GM10847 (cell line): Measurements from ENCODE around the gene C6orf62.

Source experiments
- POLR2A ChIP-seq: IDR thresholded peaks from 2 replicates; pipeline ENCODE4 v1.6.1; 2011; ENCODE audit not compliant: insufficient read length; ENCODE audit errors: extremely low read depth

The C6orf62 gene

DNA sequence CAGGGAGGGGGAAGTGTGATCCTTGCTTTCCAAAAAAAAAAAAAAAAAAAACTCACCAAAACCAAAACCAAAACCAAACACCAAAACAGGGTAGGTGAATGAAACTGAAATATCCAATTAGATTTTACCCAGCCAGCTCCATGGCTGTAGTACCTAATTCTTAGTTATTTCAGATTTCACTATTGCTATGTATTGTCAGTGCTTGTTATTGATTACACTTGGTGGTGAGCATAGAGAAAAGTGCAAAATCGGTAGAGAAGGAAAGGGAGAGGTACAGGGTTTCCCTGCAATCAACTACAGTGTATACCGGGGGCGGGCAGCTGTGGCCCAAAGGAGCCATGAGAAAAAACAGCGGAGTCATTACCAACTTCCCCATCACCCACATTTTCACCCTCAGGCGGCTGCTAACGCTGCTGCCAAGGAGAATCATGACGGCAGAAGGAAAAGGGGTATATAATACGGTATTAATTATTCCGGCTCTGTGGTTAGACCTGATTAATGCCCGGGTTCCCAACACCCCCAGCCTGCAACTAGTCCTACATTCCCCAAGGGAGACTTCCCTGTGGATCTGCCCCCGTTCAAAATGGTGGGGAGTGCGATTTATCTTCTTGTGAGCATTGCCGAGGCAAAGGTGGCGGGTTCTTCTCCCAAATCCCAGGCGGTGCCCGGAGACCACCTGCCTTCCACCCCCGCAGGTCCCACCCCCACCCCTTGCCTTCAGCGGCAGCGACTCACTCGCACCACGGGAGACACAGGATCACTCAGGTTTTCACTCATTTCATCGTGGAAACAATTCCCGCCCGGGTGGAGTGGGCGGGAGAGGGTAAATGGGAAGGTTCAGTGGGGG is at the start of gene C6orf62:
Gene C6orf62 (minus strand): TSS at position 30 of the 847 bp plus-strand sequence. CDS start 486 bp downstream, outside the sequence.
- TF ChIP-seq POLR2A, result no peak

DNA sequence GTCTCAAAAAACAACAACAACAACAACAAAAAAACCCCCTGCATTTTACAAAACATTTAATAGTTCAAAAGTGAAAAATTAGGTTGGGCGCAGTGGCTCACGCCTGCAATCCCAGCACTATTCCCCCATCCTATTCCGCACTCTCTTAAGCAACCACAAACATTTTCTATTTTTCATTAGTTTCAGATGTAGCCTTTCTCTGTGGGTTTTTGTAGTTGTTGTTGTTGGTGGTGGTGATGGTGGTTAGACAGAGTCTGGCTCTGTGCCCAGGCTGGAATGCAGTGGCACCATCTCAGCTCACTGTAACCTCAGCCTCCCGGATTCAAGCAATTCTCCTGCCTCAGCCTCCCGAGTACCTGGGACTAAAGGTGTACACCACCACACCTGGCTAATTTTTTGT is 49.4 kb upstream of the C6orf62 start:
- TF ChIP-seq POLR2A, result no peak

DNA sequence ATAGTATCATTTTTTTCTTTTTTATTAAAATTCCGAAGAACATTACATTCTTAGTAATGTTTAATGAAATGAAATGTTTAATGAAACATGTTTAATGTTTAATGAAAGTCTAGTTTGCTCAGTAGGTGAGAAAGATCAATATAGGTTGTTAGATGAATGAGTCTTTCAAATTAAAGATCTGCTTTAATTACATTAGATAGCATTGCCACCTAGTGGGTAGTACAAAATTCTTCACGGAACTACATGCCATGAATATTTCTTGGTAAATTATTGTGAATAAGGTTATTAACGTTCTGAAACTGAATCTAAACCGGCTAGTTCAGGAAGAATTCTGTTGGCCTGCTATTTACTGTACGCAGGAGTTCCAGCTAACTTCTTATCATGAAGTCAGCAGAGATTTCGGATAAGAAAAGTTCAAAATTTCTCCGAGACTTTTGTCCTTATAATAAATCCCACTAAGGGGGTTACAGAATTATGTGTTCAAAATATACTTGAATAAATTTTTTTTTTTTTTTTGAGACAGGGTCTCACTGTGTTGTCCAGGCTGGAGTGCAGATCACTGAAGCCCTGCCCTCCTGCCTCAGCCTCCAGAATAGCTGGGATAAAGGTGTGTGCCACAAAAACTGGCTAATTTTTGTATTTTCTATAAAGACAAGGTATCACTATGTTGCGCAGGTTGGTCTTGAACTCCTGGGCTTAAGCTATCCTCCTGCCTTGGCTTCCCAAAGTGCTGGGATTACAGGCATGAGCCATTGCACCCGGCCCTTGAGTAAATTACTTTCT is 47.9 kb upstream of the C6orf62 start:
- TF ChIP-seq POLR2A, result no peak

DNA sequence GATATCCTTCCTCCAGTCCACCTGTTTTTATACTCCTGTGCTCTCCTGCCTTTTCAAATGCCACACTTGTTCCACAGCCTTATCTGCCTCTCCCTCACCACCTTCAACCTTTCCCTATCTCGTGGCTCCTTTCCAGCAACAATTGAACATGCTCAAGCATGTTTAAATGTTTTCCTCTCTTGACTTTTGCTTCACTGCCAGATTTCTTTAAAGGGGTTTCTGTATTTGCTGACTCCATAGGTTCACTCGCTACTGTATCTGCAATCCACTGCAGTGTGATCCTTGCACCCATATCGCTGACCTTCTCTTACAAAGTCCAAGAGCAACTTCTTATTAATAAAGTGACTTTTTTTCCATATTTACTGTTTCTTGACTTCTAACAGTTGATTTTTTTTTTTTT is 44.6 kb upstream of the C6orf62 start:
- no peak for TF ChIP-seq POLR2A

DNA sequence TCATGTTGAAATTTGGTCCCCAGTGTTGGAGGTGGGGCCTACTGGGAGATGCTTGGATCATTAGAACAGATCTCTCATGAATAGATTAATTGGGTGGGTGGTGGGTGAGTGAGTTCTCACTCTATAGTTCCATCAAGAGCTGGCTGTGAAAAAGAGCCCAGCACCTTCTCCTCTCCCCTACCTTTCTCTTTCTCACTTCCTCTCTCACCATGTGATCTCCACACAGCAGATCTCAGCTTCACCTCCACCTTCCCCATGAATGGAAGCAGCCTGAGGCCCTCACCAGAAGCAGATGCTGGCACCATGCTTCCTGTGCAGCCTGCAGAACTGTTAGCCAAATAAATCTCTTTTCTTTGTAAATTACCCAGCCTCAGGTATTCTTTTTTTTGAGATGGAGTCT is 42.9 kb upstream of the C6orf62 start:
- no peak for TF ChIP-seq POLR2A

DNA sequence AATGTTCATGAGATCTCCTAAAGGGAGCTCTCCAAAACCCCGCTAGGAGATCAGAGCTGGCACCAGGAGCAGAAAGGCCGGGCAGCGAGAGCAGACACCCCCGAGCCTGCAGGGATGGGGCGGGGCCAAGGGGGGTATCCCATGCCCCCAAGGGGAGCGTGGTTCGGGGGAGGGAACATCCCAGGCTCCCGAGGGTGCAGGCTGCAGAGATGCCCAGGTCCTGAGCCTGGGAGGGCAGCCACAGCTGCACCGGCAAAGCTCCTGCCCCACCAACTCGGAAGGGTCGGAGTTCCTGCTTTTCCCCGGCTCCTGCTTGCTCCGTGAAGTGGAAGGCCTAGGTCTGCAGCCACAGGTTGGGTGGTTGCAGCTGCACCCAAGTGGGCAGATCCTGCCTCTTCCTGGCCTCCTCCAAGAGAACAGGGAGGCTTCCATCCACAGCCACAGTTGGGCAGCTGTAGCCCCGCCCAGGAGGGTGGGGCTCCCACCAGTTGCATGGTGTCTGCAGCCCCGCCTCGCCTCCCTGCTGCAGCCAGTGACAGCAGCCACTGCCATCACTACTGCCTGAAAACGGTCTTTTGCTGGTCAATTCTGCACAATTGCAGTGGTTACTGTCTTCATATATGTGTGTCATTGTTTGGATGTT is 42.4 kb upstream of the C6orf62 start:
- TF ChIP-seq POLR2A, result no peak

DNA sequence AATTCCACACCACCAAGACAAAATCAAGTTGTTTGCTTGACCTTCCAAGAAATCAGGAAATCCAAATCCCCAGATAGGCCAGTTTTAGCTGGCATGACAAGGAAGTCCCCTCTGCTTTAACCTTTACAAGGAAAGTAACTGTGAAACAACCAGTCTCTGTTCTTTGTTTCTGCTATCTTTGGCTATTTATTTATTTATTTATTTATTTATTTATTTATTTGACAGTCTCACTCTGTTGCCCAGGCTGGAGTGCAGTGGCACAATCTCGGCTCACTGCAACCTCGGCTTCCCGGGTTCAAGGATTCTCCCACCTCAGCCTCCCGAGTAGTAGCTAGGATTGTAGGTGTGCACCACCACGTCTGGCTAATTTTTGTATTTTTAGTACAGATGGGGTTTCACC is 41.3 kb upstream of the C6orf62 start:
- no peak for TF ChIP-seq POLR2A

DNA sequence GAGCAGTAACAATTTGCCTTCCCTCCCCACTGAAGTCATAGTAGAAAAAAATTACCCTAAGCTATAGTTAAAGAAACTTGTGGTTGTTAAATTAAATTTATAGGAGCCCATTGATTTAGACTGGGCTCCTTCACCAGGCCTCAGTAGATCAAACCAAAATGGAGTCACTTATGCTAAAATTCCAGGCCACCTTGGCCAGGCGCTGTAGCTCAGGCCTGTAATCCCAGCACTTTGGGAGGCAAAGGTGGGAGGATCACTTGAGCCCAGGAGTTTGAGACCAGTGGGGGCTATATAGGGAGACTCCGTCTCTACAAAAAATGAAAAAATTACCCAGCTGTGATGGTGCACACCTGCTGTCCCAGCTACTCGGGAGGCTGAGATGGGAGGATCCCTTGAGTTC is 40.8 kb upstream of the C6orf62 start:
- no peak for TF ChIP-seq POLR2A

DNA sequence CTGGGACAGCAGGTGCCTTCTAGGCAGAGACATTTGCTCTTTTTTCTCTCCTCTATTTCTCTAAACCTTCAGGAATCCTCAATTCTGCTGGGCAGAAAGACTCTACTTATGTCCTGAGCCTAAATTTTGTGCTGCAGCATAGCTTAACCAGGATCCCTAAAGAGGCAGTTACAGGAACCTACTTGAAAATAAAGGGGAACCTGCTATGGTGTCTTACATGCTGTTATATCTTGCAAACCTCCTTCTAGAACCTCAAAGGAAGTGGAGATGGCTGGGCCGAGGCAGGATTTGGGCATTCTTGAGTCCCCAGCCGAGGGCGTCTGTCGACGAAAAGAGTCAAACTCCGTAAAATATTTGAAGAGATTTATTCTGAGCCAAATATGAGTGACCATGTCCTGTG is 38.7 kb upstream of the C6orf62 start:
- TF ChIP-seq POLR2A, result no peak

DNA sequence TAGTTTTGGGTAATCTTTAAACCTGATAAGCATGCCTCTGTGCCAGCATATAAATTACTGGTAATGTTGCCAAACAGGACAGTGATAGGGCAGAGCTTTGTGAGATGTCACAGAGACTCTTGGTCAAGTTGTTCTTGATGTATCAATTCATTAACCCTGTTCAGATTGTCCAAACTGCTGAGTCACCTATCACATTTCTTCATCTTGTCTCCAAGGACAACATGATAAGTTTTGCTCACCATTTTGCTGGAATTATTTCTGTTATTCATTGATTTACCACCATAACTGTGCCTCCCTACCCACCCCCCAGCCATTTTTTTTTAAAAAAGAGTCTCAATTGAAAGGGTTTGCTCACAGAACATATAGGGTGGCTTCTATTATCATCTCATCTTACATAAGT is 36.3 kb upstream of the C6orf62 start:
- no peak for TF ChIP-seq POLR2A

DNA sequence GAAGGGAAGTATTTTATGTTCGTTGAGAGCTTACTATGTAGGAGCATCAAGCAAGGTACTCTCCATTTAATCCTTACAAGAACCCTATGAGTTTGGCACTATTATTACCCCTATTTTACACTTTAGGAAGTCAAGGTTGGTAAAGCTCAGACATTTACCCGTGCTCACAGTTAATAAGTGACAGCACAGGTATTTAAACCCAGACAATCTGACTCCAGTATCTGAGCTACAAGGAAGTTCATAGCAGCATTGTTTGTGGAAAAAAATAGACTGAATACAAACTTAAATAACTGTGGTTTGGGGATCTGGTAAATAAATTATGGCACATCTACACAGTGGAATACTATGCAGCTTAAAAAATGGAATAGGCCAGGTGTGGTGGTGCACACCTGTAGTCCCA is 34.6 kb upstream of the C6orf62 start:
- TF ChIP-seq POLR2A, result no peak

DNA sequence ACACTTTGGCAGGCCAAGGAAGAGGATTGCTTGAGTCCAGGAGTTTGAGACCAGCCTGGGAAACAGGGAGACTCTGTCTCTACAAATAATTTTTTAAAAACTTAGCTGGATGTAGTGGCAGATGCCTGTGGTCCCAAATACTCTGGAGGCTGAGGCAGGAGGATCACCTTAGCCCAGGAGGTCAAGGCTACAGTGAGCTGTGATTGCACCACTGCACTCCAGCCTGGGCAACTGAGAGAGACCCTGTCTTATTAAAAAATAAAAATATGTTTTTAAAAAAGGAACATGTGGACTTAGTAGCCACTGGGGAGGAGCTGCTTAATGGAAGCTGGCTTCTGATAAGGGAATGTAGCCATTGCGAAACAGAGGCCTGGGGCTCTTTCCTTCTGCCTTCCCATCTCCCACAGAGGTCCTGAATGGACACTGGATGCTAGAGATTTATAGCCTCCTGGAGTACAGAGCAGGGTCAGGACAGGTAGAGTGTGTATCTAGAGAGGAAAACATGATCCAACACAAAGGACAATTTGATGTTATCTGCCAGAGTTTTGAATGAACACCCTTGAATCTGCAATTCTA is 34.1 kb upstream of the C6orf62 start:
- TF ChIP-seq POLR2A, result no peak

DNA sequence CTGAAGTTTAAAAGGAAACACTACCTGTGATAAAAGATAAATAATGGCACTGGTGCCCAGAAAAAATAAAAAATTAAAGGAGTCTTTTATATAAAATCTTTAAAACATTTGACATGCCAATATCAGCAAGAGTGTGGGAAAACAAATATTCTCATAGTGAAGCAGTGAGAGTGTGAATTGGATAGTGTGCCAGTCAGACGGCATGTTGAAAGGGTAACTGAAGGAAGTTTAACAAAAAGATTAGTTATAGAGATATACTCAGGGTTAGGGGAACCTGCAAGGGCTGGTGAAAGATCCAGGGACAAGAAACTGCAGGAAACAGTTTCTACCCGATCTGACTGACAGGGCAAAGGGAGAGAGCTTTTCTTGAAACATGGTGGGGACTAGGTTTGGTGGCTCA is 33.5 kb upstream of the C6orf62 start:
- no peak for TF ChIP-seq POLR2A

DNA sequence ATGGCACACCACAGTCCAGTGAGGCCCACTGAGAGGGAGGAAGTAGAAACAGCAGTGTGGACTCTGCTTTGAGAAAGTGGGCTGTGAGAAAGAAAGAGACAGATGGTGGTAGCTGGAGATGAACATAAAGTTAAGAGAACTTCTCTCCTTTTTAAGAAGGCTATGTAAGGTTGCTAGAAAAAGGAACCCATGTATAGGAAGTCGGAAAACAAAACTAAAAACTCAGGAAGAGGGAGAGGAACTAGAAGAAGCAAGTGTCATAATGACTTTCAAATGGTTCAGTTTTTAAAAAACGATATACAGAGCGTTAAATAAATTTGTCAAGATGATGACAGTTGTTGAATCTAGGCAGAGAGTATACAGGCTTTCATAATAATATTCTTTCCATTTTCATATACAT is 30.3 kb upstream of the C6orf62 start:
- no peak for TF ChIP-seq POLR2A

DNA sequence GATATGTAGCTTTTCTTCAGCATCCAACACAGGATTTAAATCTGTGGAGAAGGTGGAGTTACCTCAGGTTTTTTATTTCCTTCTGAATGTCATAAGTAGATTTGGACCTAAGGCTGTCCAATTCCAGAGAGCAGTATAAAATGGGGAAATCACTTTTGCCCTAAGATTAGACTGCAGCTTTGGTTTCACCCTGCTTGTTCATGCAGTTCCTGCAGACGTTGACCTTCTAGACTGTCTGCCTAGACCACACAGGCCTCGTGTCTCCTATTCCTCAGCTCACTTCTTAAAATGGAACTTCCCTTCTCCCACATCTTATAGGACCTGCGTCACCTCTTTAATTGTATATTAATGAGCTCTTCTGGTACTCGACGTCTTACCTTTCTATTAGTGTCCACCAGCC is 26.0 kb upstream of the C6orf62 start:
- TF ChIP-seq POLR2A, result no peak
